Measurements from ENCODE around the gene PNMA8A.

Gene PNMA8A

GRCh38 chr19:46452186-46452585 is 19.2 kb downstream of the PNMA8A start:
- no peak for TF ChIP-seq CTCF (IDR thresholded peaks at IDR 0.05; ENCODE audit: insufficient read depth, low read length, missing control alignments)
- no peak overlapping the region for H3K4me3 ChIP-seq (ENCODE audit: low read depth, low read length)
- ChIA-PET POLR2A (no interaction called here), CTCF (interaction anchor here (2.1 kb wide), 1 partner anchor 13 kb away, joined by 5 read pairs; no protein-coding TSS in a partner anchor)
- no peak for DNase-seq (ENCODE audit: low read depth, low spot score)

- DNase-seq (ENCODE audit: low read depth, low spot score) = no peak
- H3K4me3 ChIP-seq (ENCODE audit: low read depth, low read length) = no peak overlapping the region
- CTCF ChIA-PET = interaction anchor here (1.0 to 2.1 kb wide), 3 partner anchors 14 to 55 kb away, joined by 3 to 5 read pairs (median 4); no protein-coding TSS in a partner anchor
- TF ChIP-seq CTCF (IDR thresholded peaks at IDR 0.05; ENCODE audit: insufficient read depth, low read length, missing control alignments) = no peak
- POLR2A ChIA-PET = no interaction called here
These were observed 20.0 kb downstream of the PNMA8A start for GRCh38 chr19:46451352-46451751.

- CTCF ChIA-PET = interaction anchor here (1.0 to 2.1 kb wide), 3 partner anchors 15 to 55 kb away, joined by 3 to 5 read pairs (median 4); no protein-coding TSS in a partner anchor
- POLR2A ChIA-PET = no interaction called here
- TF ChIP-seq CTCF (IDR thresholded peaks at IDR 0.05; ENCODE audit: insufficient read depth, low read length, missing control alignments) = no peak
These were observed 20.6 kb downstream of the PNMA8A start for GRCh38 chr19:46450737-46451136.

GRCh38 chr19:46449228-46449627 is 22.1 kb downstream of the PNMA8A start:
- H3K4me3 ChIP-seq (ENCODE audit: low read depth, low read length) = no peak overlapping the region
- no peak for DNase-seq (ENCODE audit: low read depth, low spot score)
- ChIA-PET POLR2A (no interaction called here), CTCF (interaction anchor here (1.4 to 2.5 kb wide), 4 partner anchors 15 to 64 kb away, joined by 3 to 8 read pairs (median 5); no protein-coding TSS in a partner anchor)
- TF ChIP-seq CTCF (IDR thresholded peaks at IDR 0.05; ENCODE audit: insufficient read depth, low read length, missing control alignments) = no peak

More at GRCh38 chr19:46450737-46451136, 20.6 kb downstream of the PNMA8A start:
- DNase-seq (ENCODE audit: low read depth, low spot score) = no peak
- H3K4me3 ChIP-seq (ENCODE audit: low read depth, low read length) = no peak overlapping the region

GRCh38 chr19:46448601-46449000 is 22.8 kb downstream of the PNMA8A start:
- ChIA-PET POLR2A (no interaction called here), CTCF (interaction anchor here (1.4 to 2.5 kb wide), 4 partner anchors 14 to 65 kb away, joined by 3 to 8 read pairs (median 5); no protein-coding TSS in a partner anchor)
- no peak for TF ChIP-seq CTCF (IDR thresholded peaks at IDR 0.05; ENCODE audit: insufficient read depth, low read length, missing control alignments)
- H3K4me3 ChIP-seq (ENCODE audit: low read depth, low read length) = no peak overlapping the region
- DNase-seq (ENCODE audit: low read depth, low spot score) = no peak

- DNase-seq (ENCODE audit: low read depth, low spot score) = no peak
- ChIA-PET CTCF (interaction anchor here (1.8 to 2.5 kb wide), 2 partner anchors 14 to 18 kb away, joined by 5 to 8 read pairs; no protein-coding TSS in a partner anchor), POLR2A (no interaction called here)
- no peak overlapping the region for H3K4me3 ChIP-seq (ENCODE audit: low read depth, low read length)
- TF ChIP-seq CTCF (IDR thresholded peaks at IDR 0.05; ENCODE audit: insufficient read depth, low read length, missing control alignments) = no peak
These were observed 23.5 kb downstream of the PNMA8A start for GRCh38 chr19:46447824-46448223.

Data from AG04449 (cell line).